GM18861 (cell line): ENCODE data around the gene NDUFS1.

ENCODE experiments used
- ATAC-seq: cut with Tn5 transposase; IDR thresholded peaks from one replicate; pipeline ENCODE4 v1.9.1; 2021; ENCODE audit not compliant: unreplicated experiment

The NDUFS1 gene

DNA sequence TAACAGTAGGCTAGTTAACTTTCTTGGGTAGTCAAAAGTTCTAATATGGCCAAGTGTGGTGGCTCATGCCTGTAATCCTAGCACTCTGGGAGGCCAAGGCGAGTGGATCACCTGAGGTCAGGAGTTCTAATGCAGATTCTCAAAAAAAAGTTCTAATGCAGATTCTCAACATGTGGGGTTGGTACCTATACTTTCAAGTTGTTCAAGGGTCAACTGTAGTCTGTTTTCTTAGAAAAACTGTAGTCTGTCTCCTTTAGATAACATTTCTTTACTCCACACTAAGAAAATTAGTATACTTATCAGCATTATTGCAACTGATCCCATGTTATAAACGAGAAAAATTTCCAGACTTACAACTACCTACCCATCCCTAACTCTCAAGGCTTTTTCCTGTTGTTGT, 89.8 kb downstream of the NDUFS1 start:
- no peak for ATAC-seq

DNA sequence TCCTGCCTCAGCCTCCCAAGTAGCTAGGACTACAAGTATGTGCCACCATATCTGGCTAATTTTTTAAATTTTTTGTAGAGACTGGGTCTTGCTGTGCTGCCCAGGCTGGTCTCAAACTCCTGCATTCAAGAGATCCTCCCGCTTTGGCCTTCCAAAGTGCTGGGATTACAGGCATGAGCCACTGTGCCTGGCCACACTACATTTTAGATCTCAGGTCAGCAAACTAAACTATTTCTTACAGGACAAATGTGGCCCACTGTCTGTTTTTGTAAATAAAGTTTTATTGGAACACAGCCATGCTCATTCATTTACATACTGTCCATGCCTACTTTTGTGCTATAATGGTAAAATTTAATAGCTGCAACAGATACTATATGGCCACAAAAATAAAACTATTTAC, 91.0 kb downstream of the NDUFS1 start:
- no peak for ATAC-seq
